Brain pericyte (primary cell): ENCODE results near the gene EVC2.

ENCODE experiments used
- DNase-seq: peaks from one replicate; pipeline ENCODE4 v3.0.0-alpha.2; 2012; ENCODE audit warnings: low read depth, low spot score

The EVC2 gene

GRCh38 chr4:5713861-5714260 lies 5.5 kb upstream of the EVC2 start:
- no peak for DNase-seq

- no peak for DNase-seq
Measured at GRCh38 chr4:5712931-5713330, 4.6 kb upstream of the EVC2 start.

- no peak for DNase-seq
Measured at GRCh38 chr4:5712517-5712916, 4.2 kb upstream of the EVC2 start.

GRCh38 chr4:5711479-5712184 lies 3.3 kb upstream of the EVC2 start:
- peak; percentile 13 for DNase-seq

- no peak for DNase-seq
Measured at GRCh38 chr4:5710961-5711478, 2.7 kb upstream of the EVC2 start, which contains the start of gene EVC. TSS of gene EVC (plus strand) at chr4:5711201. CDS start at chr4:5711381, 180 bp downstream.

GRCh38 chr4:5710065-5710960 lies 2.0 kb upstream of the EVC2 start:
- no peak for DNase-seq

- no peak for DNase-seq
Measured at GRCh38 chr4:5709207-5709575, 832 bp upstream of the EVC2 start.

- DNase-seq: no peak
Measured at GRCh38 chr4:5707778-5708448, 446 bp downstream of the EVC2 start.

GRCh38 chr4:5707366-5707765 lies 993 bp downstream of the EVC2 start:
- DNase-seq: no peak

- DNase-seq: no peak
Measured at GRCh38 chr4:5706486-5707290, 1.7 kb downstream of the EVC2 start.

- no peak for DNase-seq
Measured at GRCh38 chr4:5705647-5706320, 2.6 kb downstream of the EVC2 start.

- DNase-seq: no peak
Measured at GRCh38 chr4:5704276-5704675, 4.1 kb downstream of the EVC2 start.

- no peak for DNase-seq
Measured at GRCh38 chr4:5703831-5704230, 4.5 kb downstream of the EVC2 start.

- DNase-seq: no peak
Measured at GRCh38 chr4:5701971-5702370, 6.4 kb downstream of the EVC2 start.

GRCh38 chr4:5700459-5700858 lies 7.9 kb downstream of the EVC2 start:
- no peak for DNase-seq

- DNase-seq: no peak
Measured at GRCh38 chr4:5696341-5696740, 12.0 kb downstream of the EVC2 start.

- no peak for DNase-seq
Measured at GRCh38 chr4:5693871-5694270, 14.5 kb downstream of the EVC2 start.

- DNase-seq: no peak
Measured at GRCh38 chr4:5691491-5692132, 16.7 kb downstream of the EVC2 start.

GRCh38 chr4:5689065-5689464 lies 19.3 kb downstream of the EVC2 start:
- no peak for DNase-seq

GRCh38 chr4:5686338-5686737 lies 22.0 kb downstream of the EVC2 start:
- no peak for DNase-seq
